ENCODE measurements around the gene TCF7L1. TPM values are rescaled to one million over a fixed set of nuclear protein-coding genes. Genes with fewer than 3 reads are reported as not detected.

The TCF7L1 gene
- total and polyA plus RNA-seq, 2 of the 13 experiments (the other 11 are each of a cell fraction or from before 2014, with no cell fraction given): 0.04 to 0.15 TPM

DNA sequence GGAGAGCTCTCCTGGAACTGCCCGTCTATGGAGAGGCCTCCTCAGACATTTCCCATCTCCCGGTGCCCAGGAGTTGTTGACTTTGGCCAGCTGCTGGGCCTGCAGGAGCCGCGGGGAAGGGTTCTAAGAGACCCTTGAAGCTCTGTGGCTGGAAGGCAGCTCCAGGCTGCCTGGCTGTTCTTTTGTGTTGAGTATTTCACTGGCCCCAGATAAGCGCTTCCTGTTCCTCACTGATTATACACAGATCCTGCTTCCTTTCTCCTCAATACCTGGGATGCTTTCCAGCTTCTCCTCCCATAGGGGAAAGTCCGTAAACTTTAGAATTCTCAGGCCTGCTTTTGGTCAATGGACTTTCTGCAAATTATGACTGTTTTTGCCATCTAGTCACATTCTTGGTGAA lies 136.8 kb downstream of the TCF7L1 start (continued):
- TF ChIP-seq, protein P1, sequence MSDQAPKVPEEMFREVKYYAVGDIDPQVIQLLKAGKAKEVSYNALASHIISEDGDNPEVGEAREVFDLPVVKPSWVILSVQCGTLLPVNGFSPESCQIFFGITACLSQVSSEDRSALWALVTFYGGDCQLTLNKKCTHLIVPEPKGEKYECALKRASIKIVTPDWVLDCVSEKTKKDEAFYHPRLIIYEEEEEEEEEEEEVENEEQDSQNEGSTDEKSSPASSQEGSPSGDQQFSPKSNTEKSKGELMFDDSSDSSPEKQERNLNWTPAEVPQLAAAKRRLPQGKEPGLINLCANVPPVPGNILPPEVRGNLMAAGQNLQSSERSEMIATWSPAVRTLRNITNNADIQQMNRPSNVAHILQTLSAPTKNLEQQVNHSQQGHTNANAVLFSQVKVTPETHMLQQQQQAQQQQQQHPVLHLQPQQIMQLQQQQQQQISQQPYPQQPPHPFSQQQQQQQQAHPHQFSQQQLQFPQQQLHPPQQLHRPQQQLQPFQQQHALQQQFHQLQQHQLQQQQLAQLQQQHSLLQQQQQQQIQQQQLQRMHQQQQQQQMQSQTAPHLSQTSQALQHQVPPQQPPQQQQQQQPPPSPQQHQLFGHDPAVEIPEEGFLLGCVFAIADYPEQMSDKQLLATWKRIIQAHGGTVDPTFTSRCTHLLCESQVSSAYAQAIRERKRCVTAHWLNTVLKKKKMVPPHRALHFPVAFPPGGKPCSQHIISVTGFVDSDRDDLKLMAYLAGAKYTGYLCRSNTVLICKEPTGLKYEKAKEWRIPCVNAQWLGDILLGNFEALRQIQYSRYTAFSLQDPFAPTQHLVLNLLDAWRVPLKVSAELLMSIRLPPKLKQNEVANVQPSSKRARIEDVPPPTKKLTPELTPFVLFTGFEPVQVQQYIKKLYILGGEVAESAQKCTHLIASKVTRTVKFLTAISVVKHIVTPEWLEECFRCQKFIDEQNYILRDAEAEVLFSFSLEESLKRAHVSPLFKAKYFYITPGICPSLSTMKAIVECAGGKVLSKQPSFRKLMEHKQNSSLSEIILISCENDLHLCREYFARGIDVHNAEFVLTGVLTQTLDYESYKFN (CRISPR knock-in tag; conservative IDR thresholded peaks at IDR 0.05): peak; percentile 34; the same call in 1 of the 2 replicates
- TF ChIP-seq, protein P2, sequence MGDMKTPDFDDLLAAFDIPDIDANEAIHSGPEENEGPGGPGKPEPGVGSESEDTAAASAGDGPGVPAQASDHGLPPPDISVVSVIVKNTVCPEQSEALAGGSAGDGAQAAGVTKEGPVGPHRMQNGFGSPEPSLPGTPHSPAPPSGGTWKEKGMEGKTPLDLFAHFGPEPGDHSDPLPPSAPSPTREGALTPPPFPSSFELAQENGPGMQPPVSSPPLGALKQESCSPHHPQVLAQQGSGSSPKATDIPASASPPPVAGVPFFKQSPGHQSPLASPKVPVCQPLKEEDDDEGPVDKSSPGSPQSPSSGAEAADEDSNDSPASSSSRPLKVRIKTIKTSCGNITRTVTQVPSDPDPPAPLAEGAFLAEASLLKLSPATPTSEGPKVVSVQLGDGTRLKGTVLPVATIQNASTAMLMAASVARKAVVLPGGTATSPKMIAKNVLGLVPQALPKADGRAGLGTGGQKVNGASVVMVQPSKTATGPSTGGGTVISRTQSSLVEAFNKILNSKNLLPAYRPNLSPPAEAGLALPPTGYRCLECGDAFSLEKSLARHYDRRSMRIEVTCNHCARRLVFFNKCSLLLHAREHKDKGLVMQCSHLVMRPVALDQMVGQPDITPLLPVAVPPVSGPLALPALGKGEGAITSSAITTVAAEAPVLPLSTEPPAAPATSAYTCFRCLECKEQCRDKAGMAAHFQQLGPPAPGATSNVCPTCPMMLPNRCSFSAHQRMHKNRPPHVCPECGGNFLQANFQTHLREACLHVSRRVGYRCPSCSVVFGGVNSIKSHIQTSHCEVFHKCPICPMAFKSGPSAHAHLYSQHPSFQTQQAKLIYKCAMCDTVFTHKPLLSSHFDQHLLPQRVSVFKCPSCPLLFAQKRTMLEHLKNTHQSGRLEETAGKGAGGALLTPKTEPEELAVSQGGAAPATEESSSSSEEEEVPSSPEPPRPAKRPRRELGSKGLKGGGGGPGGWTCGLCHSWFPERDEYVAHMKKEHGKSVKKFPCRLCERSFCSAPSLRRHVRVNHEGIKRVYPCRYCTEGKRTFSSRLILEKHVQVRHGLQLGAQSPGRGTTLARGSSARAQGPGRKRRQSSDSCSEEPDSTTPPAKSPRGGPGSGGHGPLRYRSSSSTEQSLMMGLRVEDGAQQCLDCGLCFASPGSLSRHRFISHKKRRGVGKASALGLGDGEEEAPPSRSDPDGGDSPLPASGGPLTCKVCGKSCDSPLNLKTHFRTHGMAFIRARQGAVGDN (CRISPR knock-in tag; IDR thresholded peaks at IDR 0.05): 0 out of 2 replicates have a peak, but pooled peaks have one; percentile 13
- TF ChIP-seq KLF9 (CRISPR knock-in tag; IDR thresholded peaks at IDR 0.05; ENCODE audit: low read depth): peak; percentile 42; the same call in 1 of the 2 replicates

DNA sequence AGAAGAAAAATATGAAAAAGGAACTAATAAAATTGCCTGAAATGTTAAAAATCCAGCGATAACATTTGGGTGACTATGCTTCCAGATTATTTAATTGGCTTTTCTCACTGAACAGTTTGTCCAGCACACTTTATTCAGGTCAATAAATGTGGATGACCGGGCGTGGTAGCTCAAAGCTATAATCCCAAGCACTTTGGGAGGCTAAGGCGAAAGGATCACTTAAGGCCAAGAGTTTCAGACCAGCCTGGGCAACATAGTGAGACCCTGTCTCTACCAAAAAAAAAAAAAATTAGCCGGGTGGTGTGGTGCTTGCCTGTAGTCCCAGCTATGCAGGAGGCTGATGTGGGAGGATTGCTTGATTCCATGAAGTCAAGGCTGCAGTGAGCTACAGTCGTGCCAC lies 139.2 kb downstream of the TCF7L1 start:
- Histone ChIP-seq H3K4me2 (ENCODE audit: low read depth, low read length) (no peak overlapping the region), H3K79me2 (ENCODE audit: insufficient read depth, low read length) (no peaks in the 10 kb centered on the region), H3K27ac (ENCODE audit: extremely low read length, insufficient read depth, low read length) (no peak overlapping the region), H3K9ac (ENCODE audit: insufficient read depth, low read depth, low read length) (no peak overlapping the region), H3K4me3 (replicated peaks in 1 of 3; ENCODE audit: insufficient read depth in 1 of 3, low read depth in 2 of 3, low read length in 3 of 3) (no peak overlapping the region), H4K20me1 (ENCODE audit: insufficient read depth, low read length) (no peaks in the 10 kb centered on the region), H3K9me3 (ENCODE audit: low read length) (no peaks in the 10 kb centered on the region), H3K4me1 (ENCODE audit: insufficient read depth, low read length) (peaks cover 41% of the 10 kb centered on the region), H3K36me3 (replicated peaks in 1 of 2; ENCODE audit: control insufficient read depth in 1 of 2, insufficient read depth in 2 of 2, low read length in 2 of 2) (no peaks in the 10 kb centered on the region), H3K27me3 (ENCODE audit: control insufficient read depth in 1 of 2, insufficient read depth in 2 of 2, low read length in 2 of 2) (peaks cover 2 to 43% of the 10 kb centered on the region in 2 experiments; a peak in 4 of 5 replicates), H2AFZ (ENCODE audit: low read length) (no peak overlapping the region)
- BruUV-seq (replicated peaks): no TSS peak
- ATAC-seq (no peak), FAIRE-seq (no peak), DNase-seq (ENCODE audit: low spot score) (no peak)
- in situ Hi-C loops (cut with HindIII; ENCODE audit: extremely low pct_ligation_motif_present, low pct_unique_long_range_greater_than_20kb): no loop called here
- no peak for TF ChIP-seq HDAC1 (CRISPR knock-in tag; IDR thresholded peaks at IDR 0.05)
- TF ChIP-seq ZNF264 (CRISPR knock-in tag; IDR thresholded peaks at IDR 0.05): no peak
- TF ChIP-seq, protein P3, sequence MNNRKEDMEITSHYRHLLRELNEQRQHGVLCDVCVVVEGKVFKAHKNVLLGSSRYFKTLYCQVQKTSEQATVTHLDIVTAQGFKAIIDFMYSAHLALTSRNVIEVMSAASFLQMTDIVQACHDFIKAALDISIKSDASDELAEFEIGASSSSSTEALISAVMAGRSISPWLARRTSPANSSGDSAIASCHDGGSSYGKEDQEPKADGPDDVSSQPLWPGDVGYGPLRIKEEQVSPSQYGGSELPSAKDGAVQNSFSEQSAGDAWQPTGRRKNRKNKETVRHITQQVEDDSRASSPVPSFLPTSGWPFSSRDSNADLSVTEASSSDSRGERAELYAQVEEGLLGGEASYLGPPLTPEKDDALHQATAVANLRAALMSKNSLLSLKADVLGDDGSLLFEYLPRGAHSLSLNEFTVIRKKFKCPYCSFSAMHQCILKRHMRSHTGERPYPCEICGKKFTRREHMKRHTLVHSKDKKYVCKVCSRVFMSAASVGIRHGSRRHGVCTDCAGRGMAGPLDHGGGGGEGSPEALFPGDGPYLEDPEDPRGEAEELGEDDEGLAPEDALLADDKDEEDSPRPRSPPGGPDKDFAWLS (CRISPR knock-in tag; IDR thresholded peaks at IDR 0.05; ENCODE audit: borderline replicate concordance): no peak
- no peak for TF ChIP-seq ZNF75D (CRISPR knock-in tag; IDR thresholded peaks at IDR 0.05; ENCODE audit: borderline replicate concordance)
- TF ChIP-seq, protein P4, sequence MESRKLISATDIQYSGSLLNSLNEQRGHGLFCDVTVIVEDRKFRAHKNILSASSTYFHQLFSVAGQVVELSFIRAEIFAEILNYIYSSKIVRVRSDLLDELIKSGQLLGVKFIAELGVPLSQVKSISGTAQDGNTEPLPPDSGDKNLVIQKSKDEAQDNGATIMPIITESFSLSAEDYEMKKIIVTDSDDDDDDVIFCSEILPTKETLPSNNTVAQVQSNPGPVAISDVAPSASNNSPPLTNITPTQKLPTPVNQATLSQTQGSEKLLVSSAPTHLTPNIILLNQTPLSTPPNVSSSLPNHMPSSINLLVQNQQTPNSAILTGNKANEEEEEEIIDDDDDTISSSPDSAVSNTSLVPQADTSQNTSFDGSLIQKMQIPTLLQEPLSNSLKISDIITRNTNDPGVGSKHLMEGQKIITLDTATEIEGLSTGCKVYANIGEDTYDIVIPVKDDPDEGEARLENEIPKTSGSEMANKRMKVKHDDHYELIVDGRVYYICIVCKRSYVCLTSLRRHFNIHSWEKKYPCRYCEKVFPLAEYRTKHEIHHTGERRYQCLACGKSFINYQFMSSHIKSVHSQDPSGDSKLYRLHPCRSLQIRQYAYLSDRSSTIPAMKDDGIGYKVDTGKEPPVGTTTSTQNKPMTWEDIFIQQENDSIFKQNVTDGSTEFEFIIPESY (CRISPR knock-in tag; IDR thresholded peaks at IDR 0.05): no peak
- no peak for TF ChIP-seq NR2F1 (CRISPR knock-in tag; IDR thresholded peaks at IDR 0.05)
- WGBS (ENCODE audit: low lambda C conversion rate): 26% methylated on average over 6 of the region's 6 CpGs
- ChIA-PET POLR2A (no interaction called here), CTCF (ENCODE audit: low intra/inter-chr PET ratio, low total read pairs) (no interaction called here)
- intact Hi-C loops (cut with micrococcal nuclease; ENCODE audit: unreplicated experiment): no loop called here

Data from HepG2 (cell line).